ENCODE data around the gene IL1F10. TPM values are rescaled to one million over a fixed set of nuclear protein-coding genes. Genes with fewer than 3 reads are reported as not detected.

Gene IL1F10
- total RNA-seq, 1 donor from 2014 or later: not detected

DNA sequence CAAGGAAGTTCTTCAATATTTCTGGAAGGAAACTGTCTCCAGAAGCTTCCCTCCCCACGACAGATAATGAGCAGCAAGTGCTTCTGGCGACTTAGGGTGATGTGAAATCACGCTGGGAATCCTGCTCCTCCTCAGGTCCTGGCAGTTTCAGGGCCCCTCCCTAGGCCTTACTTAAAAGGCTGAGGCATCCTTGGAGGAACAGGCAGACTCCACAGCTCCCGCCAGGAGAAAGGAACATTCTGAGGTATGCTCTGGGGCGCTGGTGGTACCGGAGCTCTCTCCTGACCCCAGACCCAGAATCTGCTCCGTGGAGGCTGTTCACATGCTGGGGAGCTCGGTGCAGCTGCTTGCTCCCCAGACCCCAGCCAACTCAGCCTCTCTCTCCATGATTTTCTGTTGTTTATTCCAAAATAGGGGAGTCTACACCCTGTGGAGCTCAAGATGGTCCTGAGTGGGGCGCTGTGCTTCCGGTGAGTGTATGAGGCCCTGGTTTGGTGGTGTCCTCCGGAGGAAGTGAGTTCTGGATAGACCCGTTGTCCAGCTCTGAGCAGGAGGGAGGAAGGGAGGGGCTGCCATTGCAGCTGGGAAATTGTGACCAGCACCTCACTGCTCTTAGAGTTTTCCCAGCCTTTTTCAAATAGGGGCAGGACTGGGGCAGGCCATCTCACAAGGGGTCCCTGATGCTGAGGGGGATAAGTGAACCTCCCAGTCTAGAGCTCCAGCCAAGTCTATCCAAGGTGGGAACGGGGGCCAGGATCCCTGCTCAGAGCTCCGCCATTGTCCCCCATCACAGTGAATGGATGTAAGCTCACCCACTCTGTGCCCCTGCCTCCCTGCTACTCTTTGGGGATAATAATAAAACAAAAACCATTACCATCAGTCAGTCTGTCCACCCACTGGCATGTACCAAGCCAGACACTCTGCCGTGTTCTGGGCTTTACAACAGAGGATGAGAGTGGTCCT lies 8.5 kb upstream of the IL1F10 start, which contains the start of gene IL36RN:
Gene IL36RN, plus strand, starts transcription at position 201 of the 963 bp plus-strand sequence. Its CDS starts 241 bp downstream, at position 442.
- no peak for DNase-seq

DNA sequence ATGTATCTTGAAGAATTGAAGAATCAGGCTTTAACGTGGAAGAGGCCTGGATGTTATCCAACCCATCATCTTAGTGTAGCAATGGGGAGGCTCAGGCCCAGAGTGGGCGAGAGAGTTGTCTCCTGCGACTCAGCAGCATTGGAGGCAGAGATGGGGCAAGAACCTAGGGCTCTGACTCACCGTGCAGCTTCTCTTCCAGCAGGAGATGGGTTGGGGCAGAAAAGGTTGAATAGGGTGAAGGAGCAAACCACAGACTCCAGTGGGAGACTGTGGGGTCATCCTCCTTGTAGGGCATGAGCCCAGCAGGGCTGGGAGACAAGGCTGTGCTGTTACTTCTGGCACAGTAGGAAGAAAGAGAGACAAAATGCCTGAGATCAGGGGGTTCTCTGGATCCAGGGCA lies 7.4 kb upstream of the IL1F10 start:
- DNase-seq: no peak

DNA sequence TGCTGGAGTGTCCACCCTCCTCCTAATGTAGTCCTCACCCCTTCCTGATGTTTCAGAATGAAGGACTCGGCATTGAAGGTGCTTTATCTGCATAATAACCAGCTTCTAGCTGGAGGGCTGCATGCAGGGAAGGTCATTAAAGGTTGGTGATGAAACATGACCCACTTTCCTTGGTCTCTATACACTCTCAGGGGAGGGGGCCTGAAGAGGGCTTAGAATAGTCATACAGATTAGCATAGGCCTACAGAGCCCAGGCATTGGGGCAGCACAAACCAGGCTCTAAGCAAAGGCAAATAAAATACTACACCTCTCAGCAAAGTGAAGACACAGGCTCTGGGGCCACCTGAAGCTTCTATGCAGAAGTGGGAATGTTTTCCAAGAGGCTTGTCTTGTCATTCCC lies 7.0 kb upstream of the IL1F10 start:
- no peak for DNase-seq

DNA sequence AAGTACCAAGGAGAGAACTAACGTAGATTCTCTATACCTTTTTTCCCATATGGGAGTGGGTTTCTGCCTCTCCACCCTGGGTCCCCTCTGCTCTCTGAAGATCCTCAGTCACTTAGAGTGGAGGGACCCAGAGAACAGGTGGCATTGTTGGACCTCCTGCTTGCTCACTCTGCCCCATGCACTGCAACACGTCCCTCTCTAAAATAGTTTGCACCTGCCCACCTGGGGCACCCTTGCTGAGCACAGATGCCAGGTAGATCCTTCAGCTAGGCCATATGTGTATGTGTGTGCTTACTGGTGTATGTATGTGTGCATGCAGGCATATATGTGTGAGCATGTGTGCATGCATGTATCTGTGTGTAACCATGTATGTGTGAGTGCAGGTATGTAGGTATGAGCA lies 6.5 kb upstream of the IL1F10 start:
- no peak for DNase-seq

DNA sequence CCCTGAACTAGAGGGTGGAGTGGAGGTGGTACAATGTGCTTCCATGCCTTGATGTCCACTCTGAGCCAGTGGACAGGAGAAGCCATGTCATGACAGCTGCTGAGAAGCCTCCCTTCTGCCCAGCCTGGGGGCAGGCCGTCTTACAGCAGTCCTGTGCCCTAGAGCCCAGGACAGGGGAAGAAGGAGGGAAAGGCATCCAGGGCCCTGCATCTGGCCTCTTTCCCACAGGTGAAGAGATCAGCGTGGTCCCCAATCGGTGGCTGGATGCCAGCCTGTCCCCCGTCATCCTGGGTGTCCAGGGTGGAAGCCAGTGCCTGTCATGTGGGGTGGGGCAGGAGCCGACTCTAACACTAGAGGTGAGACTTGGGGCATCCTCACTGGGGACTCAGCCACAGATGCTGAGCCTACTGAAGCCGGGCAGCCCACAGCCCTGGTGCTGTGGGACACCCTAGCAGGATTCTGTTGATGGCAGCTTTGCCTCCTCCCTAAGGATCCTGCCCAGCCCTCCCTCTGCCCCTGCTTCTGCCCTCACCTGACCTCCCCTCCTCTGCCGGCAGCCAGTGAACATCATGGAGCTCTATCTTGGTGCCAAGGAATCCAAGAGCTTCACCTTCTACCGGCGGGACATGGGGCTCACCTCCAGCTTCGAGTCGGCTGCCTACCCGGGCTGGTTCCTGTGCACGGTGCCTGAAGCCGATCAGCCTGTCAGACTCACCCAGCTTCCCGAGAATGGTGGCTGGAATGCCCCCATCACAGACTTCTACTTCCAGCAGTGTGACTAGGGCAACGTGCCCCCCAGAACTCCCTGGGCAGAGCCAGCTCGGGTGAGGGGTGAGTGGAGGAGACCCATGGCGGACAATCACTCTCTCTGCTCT lies 5.6 kb upstream of the IL1F10 start:
- no peak for DNase-seq

DNA sequence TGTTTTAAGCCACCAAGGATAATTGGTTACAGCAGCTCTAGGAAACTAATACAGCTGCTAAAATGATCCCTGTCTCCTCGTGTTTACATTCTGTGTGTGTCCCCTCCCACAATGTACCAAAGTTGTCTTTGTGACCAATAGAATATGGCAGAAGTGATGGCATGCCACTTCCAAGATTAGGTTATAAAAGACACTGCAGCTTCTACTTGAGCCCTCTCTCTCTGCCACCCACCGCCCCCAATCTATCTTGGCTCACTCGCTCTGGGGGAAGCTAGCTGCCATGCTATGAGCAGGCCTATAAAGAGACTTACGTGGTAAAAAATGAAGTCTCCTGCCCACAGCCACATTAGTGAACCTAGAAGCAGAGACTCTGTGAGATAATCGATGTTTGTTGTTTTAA lies 3.5 kb upstream of the IL1F10 start:
- DNase-seq: no peak

DNA sequence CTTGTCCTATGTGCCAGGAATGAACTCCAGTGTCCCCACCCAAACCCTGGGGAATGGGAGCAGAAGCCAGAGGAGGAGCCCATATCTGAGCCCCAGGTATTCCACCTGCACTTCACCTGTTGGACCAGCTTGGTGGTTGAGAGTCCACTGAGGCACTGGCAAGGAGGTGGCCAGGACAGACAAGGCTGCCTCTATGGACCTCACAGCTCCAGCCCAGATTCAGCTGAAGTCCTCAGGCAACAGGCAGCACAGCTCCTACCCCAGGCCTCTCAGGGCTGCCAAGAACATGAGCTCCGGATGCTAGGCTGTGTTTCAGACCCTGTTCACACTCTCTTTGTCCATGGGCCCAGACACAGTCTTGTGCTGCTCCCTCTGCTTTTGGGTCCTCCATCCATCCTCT lies 2.9 kb upstream of the IL1F10 start:
- no peak for DNase-seq

DNA sequence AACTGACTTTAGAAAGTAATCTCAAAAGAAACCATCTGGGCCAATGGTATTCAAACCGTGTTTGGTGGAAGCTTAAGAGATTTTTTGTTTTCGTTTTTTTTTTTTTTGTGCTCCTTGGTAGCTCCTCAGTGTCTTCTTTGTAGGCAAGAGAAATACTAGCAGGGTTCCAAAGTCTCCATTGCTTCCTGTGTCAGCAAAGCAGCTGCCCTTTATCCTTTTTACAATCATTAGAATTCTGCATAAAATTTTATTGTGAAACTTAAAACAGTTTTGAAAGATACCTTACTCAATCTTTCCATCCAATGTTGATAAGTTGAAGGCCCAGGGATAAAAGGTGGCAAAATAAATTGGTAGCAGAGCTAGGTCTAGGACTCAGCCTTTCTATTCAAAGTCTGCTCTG lies 479 bp downstream of the IL1F10 start:
- no peak for DNase-seq

DNA sequence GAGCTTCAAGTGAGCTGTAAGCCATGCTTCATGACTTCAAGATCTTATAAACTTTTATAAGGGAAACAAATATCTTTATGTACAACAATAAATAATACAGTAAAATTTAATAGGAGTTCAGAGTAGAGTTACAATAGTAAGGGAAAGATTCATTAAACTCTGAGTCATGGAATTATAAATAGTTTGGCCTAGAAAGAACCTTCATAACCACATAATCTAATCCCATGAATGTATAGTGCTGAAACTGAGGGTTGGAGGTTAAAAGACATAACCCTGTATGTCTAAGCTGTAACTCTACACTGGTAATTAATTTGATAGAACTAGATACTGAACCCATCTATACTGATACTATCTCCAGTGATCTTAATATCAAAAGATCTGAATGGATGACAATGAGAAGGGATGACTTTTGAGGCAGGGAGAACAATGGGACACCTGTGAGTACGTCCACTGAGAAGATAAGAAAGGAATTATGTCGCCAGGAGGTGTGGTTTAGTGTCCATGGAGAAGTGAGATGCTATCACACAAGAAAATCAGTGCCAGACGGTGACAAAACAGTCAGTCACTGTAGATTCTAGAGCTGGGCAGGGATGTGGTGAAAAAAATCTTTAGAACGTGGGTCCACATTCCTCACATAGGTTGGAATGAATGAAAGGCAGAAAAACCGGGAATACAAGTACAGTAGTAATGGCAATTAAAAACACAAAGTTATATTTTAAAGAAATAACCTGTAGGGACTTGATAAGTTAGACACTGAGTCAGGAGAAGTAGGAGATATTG lies 1.1 kb downstream of the IL1F10 start:
- DNase-seq: no peak

DNA sequence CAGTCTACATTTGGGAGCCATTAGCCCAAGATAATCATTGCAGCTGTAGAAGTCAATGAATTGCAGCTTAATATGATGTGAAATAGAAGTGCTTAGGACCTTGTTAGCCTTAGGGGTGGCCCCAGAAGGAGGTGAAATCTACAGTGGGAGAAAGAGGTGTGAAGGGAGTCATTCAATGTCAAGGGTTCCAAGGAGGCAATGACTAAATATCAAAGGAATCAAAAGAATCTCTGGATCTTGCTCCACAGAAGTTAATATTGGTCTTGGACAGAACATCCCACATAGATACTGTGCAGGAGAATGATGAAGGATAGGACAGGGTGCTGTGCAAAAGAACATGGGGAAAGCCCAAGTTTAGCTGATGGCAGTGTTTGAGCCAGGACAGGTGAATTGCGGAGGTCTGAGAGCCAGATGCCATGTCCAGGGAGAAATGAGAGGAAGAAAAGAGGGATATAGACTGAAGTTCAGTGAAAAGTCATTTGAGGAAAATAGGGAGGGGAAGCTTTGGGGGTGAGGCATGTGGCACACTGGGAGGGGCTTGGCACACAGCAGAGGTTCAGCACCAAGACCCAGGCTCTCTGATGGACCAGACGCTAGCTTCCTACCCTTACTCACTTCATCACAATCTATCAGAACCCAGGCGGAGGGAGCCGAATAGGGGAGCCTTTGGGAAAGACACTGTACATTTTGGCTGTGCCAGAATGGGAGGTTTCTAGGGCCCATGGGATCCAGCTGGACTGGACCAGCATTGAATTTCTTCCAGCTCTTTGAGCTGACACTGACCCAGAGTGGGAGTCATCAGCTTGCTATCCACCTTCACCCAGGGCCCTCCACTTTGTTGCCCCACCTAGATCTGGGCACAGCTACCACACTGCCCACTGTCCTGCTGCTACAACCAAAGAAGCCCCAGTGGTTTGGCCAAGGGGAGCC lies 2.2 kb downstream of the IL1F10 start:
- no peak for DNase-seq

DNA sequence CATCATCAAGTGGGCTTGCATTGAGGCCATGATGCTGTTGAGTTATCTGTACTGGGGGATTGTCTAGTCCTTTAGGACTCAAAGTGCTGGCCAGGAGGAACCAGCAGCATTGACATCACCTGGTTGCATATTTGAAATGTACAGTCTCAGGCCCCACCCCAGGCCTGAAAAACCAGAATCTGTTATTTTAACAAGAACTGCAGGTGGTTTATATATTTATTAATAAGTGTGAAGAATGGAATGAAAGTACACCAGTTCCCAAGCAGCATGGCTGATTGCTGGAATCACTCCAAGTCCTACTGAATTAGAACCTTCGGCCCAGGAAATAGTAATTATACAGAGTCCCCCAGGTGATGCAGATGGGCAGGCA lies 2.8 kb downstream of the IL1F10 start:
- no peak for DNase-seq

DNA sequence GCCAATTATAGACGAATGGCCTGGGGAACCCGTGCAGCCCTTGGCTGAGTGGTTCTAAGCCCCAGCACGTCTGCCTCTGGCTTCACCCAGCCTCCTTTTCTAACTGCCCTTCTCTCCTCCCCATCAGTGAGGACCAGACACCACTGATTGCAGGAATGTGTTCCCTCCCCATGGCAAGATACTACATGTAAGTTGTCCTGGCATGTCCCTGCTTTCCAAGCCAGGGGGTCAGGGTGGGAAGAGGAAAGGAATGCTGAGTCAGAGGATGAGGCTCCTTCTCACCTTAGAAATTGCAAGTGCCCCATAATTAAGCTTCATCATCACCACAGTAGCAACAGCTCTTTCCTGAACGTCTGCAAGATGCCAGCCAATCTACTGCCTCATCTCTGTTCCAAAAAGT lies 4.8 kb downstream of the IL1F10 start:
- no peak for DNase-seq

DNA sequence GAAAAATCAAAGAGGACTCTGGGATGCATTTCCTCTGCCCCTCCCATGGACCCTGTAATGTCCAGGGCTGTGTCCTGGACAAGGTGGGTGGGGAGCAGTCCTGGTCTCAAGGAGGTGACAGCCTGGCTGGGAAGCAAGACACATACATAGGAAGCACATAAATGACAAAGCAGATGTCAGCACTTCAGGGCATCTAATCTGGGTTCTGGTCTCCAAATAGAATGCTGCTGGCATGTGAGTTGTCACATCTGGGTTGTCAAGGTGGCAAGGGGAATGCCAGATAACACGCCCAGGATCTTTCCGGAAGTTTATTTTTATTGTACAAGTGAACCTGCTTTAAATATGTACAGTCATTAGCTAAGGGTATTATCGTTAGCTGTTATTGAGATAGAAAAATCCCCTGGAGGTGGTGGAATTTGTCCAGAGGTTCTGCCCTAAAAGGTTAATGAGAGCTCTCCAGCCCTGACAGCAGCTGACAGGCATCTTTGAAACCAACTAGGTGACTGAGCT lies 5.6 kb downstream of the IL1F10 start:
- no peak for DNase-seq

DNA sequence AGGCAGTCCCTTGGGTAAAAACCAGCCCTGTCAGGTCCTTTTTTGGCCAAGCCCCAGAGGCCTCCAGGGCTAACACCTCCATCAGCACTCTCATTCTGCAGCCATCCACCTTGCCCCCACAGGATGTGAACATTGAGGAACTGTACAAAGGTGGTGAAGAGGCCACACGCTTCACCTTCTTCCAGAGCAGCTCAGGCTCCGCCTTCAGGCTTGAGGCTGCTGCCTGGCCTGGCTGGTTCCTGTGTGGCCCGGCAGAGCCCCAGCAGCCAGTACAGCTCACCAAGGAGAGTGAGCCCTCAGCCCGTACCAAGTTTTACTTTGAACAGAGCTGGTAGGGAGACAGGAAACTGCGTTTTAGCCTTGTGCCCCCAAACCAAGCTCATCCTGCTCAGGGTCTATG lies 7.3 kb downstream of the IL1F10 start:
- no peak for DNase-seq

DNA sequence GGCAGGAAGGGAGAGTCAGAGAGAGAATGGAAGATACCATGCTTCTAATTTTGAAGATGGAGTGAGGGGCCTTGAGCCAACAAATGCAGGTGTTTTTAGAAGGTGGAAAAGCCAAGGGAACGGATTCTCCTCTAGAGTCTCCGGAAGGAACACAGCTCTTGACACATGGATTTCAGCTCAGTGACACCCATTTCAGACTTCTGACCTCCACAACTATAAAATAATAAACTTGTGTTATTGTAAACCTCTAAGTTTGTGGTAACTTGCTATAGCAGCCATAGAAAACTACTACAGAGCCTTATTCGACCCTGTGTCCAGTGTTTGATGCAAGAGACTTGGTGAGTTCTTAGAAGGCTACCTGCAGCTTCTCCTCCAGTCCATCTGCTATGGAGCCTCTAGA lies 7.8 kb downstream of the IL1F10 start:
- DNase-seq: no peak

DNA sequence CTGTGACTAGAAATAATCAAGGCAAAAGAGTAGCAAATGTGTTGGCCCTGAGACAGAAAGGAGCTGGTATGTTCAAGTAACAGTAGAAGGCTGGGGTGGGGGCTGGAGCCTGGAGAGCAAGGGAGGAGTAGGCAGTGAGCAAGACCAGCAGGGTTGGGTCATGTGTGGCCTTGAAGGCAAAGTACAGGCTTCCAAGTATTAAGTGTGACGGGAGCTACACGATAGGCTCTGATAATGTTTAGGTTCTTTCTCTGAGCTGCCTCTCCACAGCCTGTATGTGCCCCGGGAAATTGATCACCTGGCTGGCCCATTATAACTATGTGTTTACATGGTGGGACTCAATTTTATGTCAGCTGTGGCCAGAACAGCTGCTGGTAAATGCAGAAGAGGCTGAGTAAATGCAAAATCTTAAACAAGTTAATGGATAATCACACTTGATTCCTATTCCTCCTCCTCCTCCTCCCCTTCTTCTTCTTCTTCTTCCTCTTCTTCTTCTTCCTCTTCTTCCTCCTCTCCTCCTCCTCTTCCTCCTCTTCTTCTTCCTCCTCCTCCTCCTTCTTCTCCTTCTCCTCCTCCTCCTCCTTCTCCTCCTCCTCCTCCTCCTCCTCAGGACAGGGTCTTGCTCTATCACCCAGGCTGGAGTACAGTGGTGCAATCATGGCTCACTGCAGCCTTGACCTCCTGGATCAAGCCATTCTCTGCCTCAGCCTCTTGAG lies 9.3 kb downstream of the IL1F10 start:
- no peak for DNase-seq

DNA sequence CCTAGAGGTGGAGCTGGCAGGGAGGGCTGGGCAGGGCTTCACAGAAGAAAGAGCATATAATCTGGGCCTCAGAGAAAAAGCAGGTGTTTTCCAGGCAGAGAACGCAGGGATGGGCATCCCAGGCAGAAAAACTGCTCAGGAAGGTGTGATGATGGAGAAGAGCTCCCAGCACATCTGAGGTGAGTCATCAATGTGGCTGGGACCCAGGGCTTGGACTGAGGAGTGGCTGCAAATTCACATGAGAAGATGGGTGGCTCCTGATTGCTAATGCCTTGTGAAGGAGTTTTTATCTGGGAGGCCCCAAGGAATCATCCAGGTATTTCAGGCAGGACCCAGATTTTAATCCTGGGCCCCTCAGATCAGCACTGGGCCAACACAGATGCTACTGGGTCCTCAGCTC lies 10.2 kb downstream of the IL1F10 start:
- no peak for DNase-seq

DNA sequence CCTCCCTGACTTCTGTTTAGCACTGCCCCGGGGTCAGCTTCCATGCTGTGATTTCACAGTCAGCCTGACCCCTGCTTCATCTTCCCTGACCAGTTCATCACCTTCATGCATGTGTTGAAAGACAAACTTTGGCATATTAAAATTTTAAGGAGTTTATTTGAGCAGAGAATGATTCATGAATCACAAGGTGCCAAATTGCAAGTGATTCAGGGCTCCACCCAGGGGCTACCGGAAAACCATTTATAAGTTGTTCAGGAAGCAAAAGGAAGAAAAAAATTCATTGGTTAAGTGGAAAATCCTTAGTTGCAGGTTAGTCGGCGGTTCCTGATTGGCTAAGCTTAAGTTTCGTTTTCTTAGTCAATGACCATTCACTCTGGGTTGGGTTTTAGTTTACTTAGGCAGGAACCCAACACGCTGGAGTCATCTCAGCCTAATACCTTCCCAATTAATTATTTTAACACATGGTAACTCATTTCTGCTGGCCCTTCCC lies 10.6 kb downstream of the IL1F10 start:
- peak; percentile 5 for DNase-seq

DNA sequence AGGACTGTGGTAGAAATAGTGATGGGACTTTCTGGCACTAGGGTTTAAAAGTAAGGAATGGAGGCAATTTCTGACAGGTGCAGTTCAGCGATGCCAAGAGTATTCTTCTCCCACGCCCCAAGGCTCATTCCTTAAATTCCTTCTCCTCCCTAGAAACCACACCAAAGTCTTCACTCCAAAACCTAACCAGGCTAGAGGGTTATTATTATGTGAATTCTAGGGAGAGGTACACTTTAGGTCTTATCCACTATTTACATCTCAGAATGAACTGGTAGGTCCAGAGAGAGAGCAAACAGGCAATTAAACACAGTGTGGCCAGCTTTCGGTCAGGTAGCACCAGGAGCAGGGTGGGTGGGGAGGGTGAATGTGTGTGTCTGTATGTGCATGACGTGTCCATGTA lies 11.4 kb downstream of the IL1F10 start:
- no peak for DNase-seq

DNA sequence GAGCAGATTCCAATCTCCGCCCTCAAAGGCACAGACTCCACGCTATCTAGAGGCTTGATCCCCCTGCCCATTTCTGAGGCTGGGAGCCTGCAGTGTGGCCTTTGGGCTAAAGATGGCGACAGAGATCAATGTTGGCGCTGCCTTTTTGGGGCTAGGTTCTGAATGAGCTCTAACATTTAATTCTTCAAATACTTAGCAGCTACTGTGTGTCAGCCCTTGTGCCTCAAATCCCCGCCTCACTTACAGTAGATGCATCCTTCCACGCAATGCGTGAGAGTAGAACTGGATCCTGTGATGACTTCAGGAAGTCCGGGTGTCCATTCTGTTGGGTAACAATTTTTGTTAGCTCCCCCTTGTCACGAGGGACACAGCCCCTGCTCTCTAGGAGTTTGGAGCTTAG lies 12.4 kb downstream of the IL1F10 start:
- peak; percentile 39 for DNase-seq
